Stimulated activated CD4-positive, alpha-beta T cell treated with anti-CD3 and anti-CD28 coated beads, Interleukin-4, amount 100 ng/mL, for 4 hours (primary cell): ENCODE results near the gene BAZ1B.
"Not testable (repeated sequence)": the region's sequence is repeated elsewhere in the genome, so short reads cannot be mapped to it uniquely, and the experiment has no call there.

ENCODE experiments used
- DNase-seq, 2 experiments: peaks; one replicate each; pipeline ENCODE4 v3.0.0-alpha.2; 2020

The BAZ1B gene

DNA sequence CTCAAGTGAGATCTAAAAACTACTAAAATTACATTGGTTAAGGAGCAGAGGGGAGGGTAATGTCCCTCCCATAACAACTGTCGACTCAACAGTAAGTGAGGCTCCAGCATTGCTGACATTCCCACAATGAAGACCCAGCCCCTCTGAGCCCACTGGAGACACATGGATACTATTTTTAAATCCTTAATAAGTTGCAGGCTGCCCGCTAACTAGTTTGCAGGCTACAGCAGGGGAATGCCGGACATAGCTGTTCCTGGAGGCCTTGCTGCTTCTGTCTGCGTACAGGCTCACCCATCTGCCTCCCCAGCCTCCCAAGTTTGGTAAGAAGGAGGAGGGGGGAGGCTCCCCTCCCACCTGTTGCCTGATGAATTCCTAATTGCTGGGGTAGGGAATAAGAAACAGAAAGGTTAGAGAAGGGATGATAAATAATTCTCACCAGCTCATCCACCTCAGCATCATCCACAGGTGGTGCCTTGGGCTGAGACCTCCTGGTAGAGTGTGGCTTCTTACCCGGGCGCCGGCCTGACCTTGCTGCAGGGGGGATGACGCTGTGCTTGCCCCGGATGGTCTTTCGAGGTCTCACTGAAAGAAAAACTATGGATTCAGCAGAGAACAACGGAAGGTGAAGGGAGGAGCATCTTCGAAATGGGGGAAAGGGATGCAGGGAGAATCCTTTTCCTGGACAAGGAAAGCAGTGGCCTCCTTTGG, 78.4 kb downstream of the BAZ1B start:
- DNase-seq = no peak

DNA sequence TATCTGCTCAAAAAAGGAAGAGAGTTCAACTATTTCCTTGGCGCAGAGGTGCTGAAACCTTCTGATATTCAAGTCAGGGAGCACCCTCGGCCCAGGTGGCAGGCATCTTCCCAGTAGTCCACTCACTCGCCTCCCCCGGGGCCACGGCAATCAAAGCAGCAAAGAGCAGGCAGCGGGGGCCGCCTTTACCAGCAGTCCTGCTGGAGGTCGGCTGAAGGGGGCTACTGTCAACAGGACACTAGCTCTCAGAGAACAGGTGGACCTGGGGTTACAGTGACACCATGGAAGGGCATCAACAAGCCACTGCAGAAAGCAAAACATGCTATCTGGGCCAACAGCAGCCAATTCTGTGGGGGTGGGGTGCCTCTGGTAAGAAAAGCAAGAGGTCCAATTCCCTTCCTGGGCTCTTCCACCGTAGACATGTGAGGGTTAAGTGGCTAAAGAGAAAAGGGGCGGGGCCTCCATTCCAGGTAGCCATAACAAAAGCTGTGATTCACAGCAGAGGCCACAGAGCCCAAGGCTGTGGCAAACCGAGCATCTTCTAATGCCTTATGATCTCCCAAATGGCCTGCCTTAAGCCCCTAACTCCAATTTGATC, 79.1 kb downstream of the BAZ1B start:
- no peak for DNase-seq

DNA sequence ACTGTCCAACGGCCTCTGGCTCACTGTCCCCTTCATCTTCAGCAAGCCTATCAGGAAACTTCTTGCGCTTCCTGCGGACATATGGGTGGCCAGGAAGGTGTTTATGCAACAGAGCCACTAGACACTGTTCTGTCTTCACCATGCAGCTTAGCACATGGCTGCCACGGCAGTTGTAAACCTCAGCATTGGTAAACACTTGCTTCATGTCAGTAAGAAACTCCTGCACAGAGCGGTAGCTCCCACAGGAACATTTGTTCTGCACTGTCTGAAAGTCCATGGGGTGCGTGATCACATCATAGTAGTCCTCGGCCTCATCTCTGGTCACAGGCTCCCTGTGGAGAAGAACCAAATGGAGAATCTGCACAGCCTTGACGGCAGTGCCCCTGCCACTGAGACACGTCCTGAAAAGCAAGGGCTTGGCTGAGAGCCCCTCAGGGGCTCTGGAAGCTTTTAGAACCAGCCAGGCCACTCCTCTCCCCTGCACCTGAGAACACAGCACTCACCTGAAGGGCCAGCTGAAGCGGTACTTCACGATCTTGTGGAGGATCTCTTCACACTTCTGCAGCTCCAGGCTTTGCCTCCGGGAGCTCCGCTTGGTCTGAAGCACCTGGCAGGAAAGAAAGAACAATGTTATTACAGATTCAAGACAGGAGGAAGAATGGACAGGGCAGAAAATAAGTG, 79.7 kb downstream of the BAZ1B start:
- no peak for DNase-seq

DNA sequence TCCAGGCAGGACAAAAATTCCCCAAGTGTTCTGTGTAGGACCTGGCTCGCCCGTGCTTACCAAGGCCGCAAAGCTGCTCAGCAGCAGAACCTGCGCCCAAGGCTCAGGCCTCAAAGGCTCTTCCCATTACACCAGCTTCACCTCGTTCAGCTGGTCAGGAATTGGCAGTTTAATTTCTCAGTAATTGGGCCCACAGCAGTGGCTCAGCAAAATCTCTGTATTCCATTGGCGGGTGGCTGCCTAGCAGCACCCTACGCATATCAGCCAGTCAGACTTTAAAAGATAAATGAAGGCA, 82.7 kb downstream of the BAZ1B start:
- no peak for DNase-seq

DNA sequence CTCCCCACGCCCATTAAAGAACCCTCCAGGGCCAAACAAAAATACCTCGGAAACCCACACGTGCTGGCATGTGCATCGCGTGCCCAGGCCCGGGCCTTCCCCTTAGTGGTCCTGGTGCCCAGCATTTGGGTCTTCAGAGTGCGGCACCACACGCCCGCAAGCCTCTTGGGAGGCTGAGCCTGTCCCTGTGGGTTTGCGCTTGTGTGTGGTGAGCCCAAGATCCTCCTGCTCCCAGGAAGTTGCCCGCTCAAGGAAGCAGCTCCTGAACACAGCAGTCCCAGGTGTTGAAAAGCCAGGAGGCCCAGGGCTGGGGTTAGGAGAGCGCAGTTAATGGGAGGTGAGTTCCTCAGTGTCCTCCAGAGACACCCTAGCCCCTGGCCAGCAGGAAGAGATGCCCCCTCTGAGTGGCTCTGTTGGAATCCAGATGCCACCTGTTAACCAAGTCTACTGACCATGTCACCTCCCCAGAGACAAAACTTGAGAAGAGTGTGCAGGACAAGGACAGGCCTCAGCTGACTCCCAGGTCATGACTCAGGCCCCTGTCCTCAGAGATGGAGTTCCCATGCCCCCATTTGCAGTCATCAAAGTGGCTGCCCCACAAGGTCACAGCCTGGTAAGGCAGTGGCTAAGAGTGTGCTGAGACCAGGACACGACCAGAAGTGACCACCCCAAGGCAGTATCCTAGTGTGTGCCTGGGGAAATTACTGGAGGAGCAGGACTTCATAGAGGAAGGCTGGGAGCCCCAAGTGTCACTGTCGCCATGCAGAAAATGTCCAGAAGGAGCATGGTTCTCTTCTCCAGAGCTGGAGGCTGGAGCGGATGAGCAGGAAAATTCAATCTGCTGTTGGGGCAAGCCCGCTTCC, 83.3 kb downstream of the BAZ1B start:
- no peak for DNase-seq

DNA sequence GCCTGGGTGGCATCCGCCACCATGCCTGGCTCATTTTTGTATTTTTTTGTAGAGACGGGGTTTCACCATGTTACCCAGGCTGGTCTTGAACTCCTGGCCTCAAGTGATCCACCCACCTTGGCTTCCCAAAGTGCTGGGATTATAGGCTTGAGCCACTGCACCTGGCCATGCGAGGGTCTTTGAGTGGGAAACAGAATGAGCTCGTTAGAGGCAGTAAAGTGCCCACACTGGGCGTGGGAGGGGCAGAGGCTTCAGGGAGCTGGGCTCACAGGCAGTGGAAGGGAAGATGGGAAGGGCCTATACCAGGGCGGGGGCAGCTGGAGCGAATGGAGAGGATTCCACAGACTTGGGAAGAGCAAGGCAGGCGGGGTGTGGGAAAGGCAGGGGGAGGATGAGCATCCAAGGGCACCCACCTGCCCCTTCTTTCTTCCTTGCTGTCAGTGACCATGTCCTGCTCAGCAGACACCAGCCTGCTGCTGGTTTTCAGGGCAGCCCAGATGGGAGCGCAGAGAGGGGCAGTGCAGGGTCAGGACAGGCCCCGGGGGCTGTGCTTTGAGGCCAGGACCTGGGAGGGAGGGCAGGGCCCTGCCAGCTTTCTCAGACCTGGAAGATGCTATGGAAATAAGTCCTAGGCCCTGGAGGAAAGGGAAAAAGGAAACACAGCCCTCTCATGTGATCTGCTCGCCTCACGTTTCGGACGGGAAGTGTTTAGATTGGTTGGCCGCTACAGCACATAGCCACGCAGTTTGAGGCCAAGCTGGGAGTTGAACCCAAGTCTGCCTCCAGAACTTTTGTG, 84.3 kb downstream of the BAZ1B start:
- no peak for DNase-seq

DNA sequence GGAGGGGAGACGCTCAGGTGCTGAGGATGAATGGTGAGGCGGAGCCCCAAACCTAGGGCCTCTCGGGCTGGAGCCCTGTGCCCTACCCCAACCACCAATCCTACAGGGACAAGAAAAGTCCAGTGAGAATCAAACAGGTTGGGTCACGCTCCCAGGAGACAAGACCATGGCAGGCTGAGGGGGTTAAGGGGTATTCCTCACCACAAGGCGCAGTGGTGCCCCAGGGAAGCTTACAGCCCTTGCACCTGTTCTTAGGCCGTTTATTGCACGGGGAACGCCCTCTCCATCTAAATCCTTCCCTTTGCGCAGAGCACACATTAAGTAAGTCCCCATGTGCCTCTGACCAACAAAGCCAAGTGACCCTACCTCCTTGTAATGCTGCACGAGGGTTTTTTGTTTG, 85.0 kb downstream of the BAZ1B start:
- DNase-seq = no peak

DNA sequence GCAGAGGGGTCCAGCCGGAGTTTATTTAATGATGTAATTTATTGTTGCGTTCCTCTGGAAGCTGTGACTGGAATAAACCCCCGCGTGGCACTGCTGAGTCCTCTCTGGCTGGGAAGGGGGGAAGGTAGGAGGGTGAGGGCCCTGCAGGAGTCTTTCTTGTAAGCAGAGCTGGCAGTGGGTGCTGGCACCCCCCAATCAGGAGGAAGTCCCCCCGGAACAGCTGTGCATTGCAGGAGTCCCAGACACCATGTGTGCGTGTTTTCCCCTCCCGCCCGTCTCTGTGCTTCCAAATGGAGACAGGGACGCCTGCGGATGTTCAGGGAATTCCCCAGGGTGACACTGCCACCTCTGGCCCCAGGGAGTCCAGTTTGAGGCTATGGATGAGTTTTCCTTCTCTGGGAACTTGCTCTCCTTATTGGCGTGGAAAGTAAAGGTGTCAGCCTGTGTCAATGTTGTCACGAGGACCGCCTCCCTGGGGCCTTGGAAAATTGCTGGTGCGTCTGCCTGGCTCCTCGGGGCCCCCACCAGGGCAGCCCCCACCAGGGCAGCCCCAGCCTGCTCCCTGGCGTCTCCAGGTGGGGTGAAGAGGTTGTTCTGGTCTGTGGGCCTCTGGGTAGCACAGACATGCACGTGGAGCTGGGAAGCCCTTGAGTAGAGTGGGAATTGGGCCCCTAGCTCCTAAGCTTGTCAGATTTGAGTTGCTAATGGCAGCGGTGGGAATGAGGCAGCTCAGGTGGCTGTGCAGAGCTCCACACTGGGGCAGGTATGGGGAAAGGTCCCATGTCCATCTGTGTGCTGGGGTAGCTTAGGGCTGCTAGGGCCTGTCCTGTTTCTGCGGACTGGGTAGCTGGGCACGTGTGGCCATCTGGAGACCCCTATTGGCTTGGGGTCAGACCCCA, 85.8 kb downstream of the BAZ1B start:
- DNase-seq = no peak

DNA sequence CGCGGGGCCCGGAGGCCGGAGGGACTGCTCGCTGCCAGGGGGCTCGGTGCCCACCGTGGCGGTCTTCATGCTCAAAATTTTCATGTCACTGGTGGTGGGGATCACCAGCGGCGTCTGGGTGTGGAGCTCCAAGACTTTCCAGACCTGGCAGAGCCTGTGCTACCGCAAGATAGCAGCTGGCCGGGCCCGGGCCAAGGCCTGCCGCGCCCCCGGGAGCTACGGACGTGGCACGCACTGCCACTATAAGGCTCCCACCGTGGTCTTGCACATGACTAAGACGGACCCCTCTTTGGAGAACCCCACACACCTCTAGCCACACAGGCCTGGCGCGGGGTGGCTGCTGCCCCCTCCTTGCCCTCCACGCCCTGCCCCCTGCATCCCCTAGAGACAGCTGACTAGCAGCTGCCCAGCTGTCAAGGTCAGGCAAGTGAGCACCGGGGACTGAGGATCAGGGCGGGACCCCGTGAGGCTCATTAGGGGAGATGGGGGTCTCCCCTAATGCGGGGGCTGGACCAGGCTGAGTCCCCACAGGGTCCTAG, 86.6 kb downstream of the BAZ1B start:
- DNase-seq = no peak

DNA sequence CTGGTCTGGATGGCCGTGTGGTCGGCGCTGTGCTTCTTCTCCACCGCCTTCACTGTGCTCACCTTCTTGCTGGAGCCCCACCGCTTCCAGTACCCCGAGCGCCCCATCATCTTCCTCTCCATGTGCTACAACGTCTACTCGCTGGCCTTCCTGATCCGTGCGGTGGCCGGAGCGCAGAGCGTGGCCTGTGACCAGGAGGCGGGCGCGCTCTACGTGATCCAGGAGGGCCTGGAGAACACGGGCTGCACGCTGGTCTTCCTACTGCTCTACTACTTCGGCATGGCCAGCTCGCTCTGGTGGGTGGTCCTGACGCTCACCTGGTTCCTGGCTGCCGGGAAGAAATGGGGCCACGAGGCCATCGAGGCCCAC, 87.4 kb downstream of the BAZ1B start:
- DNase-seq = no peak

DNA sequence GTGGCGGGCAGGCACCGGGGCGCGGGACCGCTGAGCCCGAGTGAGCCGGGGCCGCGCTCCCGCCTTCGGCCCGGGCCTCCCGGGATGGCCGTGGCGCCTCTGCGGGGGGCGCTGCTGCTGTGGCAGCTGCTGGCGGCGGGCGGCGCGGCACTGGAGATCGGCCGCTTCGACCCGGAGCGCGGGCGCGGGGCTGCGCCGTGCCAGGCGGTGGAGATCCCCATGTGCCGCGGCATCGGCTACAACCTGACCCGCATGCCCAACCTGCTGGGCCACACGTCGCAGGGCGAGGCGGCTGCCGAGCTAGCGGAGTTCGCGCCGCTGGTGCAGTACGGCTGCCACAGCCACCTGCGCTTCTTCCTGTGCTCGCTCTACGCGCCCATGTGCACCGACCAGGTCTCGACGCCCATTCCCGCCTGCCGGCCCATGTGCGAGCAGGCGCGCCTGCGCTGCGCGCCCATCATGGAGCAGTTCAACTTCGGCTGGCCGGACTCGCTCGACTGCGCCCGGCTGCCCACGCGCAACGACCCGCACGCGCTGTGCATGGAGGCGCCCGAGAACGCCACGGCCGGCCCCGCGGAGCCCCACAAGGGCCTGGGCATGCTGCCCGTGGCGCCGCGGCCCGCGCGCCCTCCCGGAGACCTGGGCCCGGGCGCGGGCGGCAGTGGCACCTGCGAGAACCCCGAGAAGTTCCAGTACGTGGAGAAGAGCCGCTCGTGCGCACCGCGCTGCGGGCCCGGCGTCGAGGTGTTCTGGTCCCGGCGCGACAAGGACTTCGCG, 88.0 kb downstream of the BAZ1B start:
- DNase-seq = peak in 1 of 2 experiments; percentile 4

DNA sequence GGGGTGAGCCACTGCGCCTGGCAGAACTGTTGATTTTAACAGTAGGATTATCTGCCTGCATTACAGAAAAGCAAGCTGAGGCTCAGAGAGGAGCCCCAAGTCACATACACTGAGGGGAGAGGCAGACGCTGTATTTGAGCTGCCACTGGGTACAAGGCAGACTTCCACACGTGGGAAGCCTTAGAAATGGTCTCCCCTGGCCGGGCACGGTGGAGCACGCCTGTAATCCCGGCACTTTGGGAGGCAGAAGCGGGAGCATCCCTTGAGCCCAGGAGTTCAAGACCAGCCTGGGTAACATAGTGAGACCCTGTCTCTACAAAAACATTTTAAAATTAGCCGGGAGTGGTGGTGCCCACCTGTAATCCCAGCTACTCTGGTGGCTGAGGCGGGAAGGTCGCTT, 89.4 kb downstream of the BAZ1B start:
- DNase-seq = no peak

DNA sequence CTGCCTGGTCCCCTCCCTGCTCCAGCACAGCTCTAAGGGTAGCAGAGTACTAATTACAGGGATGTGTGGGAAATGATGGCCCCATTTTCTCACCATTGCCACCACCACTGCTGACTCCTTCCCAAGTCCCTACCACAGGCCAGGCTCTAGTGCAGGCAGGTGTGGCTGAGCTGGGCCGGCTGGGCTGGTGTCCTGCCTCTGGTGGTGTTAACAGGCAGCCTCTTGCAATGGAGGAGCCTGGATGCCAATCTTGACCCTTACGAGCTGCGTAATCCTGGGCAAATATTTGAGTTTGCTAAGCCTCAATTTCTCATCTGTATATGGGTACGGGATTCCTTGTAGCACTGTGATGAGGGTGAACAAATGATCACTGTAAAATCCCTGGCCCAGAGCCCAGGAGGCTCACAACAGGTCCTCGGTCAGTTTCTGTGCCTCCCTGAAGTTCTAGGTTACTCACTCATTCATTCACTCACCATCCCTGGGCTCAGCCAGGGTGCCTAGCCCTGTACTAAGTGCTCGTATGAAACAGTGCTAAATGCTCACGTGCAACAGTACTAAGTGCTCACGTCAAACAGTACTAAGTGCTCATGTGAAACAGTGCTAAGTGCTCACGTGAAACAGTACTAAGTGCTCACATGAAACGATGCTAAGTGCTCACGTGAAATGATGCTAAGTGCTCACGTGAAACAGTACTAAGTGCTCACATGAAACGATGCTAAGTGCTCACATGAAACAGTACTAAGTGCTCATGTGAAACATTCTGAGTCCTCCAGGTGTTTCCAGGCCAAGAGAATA, 90.9 kb downstream of the BAZ1B start:
- no peak for DNase-seq

DNA sequence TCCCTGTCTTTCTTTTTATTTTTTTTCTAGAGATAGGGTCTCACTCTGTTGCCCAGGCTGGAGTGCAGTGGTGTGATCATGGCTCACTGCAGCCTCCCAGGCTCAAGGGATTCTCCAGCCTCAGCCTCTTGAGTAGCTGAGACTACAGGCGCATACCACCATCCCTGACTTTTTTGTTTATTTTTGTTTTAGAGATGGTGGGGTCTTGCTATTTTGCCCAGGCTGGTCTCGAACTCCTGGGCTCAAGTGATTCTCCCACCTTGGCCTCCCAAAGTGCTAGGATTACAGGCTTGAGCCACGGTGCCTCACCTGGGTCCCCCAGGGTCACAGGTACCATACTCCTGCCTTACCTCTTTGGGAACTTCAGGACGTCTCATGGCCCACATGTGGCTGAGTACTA, 91.6 kb downstream of the BAZ1B start:
- DNase-seq = not testable (repeated sequence)

DNA sequence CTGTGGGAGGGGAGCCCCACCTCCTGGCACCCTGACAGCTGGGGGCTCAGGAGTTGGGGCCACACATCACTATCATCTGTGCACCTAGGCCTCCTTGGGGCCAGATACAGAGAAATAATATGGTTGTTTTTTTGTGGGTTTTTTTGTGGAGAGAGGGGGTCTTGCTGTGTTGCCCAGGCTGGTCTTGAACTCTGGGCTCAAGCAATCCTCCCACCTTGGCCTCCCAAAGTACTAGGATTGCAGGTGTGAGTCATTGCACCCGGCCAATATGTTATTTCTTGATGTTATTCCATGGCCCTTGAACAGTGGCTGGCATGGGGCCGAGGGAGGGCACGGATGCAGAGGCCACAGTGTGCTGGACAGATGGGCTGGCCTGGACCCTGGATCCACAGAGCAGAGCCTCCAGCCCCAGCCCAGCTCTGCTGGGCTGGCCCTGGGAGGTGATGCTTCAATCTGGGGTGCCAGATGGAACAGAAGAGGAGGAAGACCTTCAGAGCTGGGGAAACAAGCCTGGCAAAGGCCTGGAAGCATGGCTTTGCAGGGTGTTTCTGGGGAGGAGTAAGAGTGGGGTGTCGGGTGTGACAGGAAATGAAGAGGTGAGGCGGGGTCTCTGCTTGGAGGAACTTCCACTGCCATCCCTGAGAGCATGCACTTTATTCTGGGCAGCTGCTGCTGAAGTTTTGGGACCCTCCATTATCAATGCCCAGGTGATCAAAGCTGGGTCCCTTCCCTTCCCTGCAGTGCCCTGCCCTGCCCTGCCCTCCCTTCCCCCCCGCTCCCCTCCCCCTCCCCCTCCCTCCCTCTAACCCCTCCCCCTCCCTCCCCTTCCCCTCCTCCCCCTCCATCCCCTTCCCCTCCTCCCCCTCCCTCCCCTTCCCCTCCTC, 92.2 kb downstream of the BAZ1B start:
- DNase-seq = no peak

DNA sequence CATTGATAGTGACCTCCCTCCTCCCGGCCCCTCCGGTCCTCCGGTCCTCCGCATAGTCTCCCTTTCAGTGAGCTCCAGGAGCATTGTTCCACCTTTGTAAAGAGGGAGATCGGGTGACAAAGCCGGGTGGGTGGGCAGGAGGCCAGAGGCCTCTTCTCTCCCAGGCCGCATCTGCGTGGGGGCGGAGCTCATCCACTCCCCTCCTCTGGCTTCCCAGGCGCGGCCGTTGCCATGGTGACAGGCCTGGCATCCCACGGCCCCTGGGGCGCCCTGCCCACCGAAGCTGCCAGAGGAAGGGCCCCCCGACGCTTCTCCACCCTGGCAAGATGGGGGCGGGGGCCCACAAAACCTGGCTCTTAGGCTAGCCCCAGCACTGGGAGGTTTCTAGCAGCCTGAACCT, 92.9 kb downstream of the BAZ1B start:
- DNase-seq = no peak

DNA sequence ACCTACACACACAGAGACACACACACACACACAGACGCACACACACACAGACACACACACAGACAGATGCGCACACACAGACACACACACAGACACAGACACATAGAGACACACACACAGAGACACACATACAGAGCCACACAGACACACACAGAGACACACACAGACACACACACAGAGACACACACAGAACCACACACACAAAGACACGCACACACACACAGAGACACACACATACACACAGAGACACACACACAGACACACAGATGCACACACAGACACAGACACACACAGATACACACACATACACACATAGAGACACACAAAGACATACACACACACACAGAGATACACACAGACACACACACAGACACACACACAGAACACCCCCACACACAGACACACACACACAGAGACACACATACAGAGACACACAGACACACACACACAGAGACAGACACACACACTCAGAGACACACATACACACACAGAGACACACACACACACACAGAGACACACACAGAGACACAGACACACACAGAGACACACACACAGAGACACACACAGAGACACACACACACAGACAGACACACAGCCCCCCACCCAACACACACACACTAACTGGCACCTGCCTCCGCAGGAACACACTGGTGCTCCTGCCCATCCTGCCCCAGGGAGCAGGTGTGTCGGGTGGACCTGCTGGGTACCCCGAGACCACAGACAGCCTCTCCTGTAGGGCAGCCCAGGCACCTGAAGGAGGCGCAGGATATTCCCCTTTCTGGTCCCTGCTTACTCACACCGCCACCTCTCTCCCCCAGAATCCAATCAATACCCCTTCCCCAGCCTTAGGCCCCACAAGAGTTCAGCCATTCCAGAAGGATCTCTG, 93.9 kb downstream of the BAZ1B start:
- DNase-seq = no peak

DNA sequence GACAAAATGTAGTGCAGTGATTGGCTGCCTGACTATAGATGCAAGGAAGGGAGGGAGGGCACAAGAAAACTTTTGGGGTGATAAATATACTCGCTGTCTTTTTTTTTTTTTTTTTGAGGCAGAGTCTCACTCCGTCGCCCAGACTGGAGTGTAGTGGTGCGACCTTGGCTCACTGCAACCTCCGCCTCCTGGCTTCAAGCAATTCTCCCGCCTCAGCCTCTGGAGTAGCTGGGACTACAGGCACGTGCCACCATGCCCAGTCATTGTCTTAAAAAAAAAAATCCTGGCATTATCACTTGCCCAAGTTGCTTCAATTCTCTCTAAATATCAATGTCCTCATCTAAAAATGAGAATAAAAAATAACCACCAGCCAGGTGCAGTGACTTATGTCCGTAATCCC, 96.1 kb downstream of the BAZ1B start:
- no peak for DNase-seq
